ENCODE data around the gene NAGPA.
"Not testable (repeated sequence)": the region's sequence is repeated elsewhere in the genome, so short reads cannot be mapped to it uniquely, and the experiment has no call there.

Gene NAGPA

DNA sequence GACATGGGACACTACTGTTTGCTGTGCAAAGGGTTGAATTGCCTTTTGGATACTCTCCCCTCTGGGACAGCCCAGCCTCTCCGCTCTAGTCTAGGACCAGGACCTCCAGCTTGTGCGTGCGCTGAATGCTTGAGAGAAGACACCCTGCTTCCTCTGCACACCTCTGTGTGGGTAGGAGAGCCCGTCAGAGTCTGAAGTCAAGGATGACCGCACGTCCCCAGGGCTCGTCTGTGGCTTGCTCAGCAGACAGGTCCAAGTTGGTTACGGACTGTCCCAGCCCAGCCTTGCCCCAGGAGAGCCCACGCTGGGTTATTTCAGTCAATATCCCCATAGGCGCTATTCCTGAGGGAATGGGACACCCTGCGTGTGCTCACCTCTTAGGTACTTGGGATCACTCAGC lies 28.3 kb upstream of the NAGPA start:
- no peak for DNase-seq

DNA sequence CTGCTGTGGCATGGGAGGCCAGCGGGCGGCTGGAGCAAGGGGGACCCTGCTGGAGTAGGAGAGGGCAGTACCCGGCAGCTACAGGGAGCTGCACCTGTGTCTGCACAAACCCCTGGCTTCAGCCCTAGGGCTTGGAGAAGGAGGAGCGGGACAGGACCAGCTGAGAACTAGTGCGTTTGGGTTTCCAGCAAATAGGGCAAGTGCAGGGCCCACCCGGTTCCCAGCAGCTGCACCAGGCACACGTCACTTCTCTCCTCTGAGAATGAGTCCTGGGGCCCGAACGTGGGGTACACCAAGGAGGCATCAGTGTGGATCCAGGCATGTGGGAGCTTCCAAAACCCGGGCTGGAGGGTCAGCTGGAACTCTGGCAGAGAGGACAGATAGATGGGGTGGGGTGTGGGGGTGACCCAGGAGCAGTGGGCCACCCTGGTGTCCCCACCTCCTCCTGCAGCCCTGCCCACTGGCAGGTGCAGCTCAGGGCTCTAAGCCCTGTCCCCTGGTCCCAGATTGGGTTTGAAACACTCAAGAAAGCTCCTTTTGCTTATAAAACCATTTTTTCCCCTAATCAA lies 26.4 kb upstream of the NAGPA start:
- no peak for DNase-seq

DNA sequence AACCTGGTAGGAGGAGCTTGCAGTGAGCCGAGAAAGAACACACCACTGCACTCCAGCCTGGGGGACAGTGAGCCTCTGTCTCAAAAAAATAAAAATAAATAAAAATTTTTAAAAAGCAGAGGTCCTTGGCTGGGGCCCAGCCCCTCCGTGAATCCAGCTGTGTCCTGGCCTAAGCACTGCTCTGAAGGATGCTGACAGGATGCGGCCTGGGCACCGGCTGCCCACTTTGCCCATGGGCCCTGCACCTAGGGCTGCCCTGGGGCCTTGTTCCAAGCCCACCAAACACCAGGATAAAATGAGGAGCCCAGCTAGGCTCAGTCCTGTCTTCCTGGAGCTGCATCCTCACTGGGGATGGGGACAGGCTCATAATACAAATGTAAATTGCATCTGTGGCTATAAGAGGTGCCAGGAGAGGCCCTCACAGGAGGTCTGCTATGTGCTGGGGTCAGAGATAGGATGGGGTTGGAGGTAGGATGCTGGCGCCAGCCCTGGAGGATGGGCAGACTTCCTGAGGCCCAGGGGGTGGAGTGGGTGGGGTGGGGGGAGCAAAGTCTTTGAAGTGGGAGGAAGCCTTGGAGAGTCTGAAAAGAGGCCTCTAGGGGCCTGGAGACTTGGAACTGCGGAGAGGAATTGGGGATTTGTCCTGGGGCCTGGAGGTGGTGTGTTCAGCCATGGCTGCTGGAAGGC lies 25.8 kb upstream of the NAGPA start:
- DNase-seq: no peak

DNA sequence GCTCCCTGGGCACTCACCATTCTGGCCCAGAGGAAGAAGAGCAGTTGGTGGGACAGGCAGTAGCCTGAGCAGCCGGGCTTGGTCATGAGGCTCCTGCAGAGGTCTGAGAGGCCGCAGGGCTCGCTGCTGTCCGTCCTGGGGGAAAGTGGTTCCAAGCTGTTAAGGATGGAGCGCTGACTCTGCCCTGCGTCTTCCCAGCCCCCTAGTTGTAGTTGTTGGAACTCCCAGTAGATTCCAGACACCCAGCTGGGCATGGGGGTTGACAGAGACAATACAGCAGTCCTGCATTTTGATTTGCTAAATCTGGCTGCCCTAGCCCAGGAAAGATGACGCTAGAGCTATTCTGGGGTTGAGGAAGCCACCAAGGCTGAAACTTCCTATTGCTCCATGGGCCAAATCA lies 24.7 kb upstream of the NAGPA start:
- peak; percentile 62 for DNase-seq

DNA sequence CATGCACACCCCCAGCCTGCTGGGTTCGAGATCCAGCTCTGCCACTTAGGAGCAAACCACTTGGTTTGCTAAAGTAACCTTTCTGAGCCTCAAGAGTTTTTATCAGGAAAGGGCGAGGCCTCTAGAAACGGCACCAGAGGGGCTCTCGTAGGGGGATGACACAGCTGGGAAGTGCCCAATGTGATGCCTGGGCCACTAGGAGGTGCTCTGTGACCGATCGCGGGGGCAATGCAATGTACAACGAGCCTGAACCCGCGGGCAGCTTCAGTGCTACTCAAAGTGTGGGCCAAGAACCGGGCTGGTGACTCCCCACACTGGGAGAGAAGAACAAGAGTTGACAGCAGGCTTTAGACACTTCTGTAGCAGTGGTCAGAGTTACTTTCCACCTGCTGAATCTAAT lies 22.6 kb upstream of the NAGPA start:
- DNase-seq: no peak

DNA sequence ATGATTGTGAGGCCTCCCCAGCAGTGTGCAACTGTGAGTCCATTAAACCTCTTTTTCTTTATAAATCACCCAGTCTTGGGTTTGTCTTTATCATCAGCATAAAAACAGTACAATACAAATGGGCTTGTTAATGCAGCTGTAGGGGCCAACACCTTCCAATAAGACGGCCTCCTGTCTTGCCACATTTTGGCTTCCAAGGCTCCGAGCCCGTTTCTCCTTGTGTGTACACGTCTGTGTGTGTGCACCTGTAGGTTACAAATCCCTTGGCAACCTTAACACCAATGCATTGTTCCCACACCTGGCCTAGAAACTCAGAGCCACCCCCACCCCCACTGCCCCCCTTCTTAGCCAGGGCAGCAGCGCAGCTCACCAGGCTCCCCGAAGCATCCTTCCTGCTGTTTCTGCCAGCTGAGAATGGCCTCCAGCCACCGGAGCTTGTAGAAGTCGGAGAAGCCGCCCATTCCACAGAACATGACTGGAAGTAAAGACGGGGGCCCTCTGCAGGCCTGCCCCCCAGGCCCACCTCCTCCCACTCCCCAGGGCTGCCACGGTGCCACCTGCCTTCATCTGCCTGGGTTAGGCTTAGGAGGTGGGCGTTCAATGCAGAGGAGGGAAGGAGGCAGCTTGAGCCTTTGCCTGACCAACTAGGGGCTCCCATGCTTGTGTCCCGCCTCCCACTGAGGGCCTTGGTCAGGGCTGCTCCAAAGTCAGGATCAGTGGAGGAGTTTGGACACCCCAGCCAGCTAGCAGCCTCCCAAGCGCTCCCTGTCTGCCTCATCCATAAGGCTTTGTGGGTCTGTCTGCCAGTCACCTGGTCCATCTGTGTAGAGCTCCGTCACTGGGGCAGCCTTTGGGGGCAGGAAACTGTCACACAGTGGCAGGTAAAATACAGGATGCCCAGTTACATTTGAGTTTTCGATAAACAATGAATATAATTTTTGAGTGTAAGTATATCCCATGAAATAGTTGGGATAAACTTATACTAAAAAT lies 21.4 kb upstream of the NAGPA start:
- DNase-seq: no peak

DNA sequence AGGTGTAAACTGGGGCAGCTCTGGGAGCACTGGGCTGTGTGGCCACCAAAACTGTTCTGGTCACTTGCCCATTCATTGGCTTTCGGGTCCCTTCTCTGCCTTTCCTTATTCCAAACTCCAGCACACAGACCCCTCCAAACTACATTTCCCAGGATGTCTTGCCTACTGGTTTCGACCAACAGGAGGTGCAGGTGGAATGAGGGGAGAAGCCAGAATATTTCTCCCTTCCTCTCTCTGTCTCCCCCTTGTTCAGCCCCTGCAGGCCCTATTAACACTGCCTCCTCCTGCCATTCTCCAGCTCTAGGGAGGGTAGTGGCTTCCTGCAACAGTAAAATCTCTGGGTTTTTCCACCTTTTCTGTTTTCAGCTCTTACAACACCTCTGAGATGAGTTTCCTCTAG lies 13.2 kb upstream of the NAGPA start:
- DNase-seq: no peak

DNA sequence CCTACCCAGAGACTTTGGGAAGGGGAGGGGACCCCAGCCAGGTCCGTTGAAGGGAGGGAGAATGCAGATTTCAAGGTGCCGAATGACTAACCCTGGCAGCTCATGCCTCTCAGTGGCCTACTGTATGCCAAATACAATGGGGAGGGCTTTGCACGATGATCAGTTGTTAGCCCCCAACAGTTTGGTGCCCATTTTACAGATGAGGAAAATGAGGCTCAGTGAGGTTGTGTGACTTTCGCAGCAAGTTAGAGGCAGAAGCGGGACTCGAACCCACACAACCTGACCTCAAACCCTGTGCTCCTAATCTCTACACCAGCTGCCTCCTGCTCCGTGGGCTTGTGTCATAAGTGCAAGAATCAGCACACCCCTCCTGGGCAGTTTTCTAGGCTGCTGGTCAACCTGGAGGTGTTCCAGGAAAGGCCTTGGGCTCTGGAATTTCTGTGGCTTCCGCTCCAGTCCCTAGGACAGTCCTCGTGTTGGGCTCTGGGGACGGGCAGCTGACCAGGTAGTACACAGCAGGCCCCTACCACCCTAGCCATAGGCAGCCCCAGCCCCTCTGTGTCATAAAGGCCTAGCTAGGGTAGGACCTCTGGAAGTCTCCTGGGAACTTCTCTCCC lies 11.9 kb upstream of the NAGPA start:
- no peak for DNase-seq

DNA sequence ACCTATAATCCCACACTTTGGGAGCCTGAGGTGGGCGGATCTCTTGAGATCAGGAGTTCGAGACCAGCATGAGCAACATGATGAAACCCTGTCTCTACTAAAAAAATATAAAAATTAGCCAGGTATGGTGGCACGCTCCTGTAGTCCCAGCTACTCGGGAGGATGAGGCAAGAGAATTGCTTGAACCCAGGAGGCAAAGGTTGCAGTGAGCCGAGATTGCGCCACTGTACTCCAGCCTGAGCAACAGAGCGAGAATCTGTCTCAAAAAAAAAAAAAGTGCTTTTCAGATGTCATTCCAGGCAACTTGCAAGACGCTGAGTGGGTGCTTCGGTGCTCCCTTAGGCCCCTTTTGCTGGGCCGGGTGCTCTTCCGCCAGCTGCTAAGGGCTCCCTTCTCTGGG lies 10.8 kb upstream of the NAGPA start:
- DNase-seq: not testable (repeated sequence)

DNA sequence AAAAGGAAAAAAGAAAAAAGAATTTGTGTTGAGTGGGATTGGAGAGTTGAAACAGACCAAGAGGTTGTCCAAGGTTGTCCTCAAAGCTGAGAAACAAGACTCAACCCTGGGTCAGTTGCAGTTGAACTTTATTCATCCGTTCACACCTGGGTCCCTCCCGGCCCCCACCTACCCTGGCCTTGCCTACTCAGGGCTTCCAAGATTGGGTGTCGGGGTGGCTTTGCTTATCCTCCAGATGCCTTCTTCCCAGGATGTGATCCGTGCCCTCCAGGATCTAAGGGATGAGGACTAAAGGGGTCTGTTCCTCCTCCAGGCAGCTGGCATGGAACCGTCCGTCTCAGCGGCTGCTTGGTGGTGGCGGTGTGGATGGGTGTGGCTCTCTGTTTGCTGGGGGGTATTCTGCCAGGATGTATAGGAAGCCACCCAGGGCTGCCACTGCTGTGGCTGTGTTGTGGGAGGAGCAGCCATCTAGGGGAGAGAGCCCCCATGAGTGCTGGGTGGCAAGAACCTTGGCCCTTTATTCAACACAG lies 10.3 kb upstream of the NAGPA start:
- no peak for DNase-seq

DNA sequence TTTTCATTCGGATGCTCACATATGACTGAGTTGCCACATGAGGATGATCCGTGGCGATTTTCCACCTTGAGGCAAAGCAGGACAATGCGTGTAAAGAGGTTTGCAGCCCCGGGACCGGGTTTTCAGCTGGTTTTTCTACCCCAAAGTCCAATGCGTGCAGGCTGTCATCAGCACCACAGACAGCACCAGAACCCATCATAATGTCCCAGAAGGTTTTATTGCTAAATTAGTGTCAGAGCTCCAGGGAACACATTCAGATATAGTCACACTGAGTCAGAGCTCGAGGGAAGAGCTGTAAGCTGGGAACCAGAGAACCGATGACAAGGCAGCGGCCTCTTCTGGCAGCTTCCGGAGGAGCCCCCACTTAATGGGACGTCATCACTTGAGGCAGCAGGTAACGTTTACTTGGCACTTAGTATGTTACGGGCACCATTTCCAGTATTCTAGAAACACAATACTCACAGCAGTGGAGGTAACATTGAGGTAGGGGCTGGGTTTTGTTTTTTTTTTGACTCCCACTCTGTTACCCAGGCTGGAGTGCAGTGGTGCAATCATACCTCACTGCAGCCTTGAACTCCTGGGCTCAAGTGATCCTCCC lies 8.9 kb upstream of the NAGPA start:
- DNase-seq: peak; percentile 28

DNA sequence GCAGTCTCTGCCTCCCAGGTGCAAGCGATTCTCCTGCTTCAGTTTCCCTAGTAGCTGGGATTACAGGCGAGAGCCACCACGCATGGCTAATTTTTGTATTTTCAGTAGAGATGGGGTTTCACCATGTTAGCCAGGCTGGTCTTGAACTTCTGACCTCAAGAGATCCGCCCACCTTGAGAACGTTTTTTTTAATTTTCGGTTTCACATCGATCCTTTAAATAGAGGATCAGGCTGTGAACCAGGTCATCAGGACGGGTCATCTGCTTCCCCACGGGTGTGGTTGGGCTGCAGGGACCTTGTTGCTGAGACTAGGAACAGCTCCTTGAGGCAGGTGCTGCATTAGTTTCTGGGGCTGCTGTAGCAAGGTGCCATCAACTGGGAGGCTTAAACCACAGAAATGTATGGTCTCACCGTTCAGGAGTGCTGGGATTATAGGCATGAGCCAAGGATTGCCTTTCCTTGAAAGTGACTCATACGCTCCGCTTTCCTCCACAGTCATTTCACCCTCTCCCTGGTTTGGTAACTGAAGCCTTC lies 7.9 kb upstream of the NAGPA start:
- peak; percentile 15 for DNase-seq

DNA sequence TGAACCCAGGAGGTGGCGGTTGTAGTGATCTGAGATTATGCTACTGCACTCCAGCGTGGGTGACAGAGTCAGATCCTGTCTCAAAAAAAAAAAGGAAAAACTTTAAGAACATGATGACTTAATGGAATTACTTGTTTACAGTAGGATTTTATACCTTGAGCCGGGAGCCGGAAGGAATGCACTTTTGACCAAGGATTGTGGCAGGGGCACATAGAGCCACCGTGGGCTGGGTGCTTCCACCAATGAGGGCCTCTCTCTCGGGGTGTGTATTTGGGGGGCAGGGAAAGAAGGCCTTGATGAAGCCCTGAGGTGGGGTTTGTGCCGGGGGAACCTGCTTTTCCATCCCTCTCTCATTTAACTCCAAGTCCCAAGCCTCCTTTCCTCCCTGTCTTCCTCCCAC lies 6.7 kb upstream of the NAGPA start:
- no peak for DNase-seq

DNA sequence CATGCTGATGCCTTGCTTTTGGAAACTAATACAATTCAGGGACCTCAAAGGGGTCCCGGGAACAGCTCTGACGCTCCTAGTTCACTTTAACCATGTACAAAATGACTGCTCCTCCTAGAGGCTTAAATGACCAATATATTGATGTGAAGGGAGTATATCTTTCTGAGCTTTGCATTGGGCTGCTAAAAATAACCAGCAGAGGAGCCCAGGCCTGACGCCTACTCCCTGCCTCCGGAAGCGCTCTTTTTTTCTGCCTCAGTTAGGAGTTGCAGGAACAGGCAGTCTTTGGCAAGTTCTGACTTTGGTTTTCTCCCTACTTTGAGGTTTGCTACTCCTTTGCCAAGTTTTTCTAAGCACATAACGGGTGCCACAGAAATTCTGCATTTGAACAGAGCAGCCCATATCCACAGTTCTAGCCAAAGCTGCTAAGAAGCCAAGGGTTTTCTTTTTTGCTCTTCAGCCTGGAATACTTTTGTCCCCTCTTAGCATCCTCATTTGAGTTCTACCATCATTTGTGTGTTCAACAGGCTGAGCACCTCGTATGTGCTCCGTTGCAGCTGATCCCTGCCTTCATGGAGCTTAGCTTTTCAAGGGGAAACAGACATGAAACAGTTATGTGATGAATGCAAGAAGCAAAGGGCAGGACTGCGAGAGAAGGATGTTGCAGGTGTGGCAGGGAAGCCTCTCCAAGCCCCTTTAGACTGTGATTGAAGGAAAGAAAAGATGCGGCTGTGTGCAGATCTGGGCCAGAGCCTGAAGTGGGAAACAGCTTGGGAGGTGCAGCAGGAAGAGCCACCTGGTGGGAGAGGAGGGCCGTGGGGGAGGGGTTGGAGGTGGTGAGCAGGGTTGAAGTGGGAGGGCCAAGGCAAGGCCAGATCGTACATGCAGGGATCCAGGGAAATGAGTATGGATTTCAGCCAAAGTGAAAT lies 2.8 kb upstream of the NAGPA start:
- DNase-seq: no peak

DNA sequence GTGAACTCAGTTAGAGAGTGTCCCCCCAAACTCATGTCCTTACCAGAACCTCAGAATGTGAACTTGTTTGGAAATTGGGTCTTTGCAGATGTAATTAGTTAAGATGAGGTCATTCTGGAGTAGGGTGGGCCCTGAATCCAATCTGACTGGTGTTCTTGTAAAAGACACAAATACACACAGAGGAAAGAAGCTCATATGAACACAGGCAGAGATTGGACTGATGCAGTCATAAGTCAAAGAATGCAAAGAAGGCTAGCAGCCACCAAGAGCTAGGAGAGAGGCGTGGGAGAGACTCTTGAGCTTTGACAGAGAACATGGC lies 2.1 kb upstream of the NAGPA start:
- DNase-seq: no peak

DNA sequence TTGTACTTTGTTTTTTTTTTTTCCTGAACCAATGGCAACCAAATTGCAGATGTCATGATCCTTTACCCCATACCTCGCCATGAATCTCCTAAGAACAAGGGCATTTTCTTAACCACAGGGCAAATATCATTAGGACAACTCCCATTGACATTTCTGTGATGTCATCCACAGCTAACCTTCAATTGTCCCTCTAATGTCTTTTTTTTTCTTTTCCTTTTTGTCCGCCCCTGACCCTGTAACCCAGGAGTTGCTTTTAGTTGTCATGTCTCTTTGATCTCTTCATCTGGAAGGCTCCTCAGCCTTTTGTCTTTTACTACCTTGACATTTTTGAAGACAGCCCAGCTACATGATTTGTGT lies 410 bp upstream of the NAGPA start:
- DNase-seq: no peak

DNA sequence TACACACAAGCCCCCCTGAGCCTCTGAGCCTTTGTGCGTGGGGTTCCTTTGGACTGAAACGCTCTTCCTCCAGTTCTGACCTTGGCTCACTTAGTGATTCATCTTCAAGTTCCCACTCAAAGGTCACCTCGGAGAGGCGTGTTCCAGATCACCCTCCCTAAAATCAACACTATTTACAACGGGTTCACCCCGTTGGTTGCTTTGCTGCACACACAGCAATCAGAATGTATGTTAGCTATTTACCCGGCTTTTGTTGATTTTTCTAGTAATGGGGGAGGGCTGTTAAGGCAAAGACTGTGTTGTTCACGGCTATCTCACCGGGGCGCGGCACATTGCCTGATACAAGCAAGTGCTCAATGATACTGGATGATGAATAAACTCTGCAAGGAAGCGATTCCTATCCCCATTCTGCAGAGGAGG lies 977 bp downstream of the NAGPA start:
- DNase-seq: no peak

DNA sequence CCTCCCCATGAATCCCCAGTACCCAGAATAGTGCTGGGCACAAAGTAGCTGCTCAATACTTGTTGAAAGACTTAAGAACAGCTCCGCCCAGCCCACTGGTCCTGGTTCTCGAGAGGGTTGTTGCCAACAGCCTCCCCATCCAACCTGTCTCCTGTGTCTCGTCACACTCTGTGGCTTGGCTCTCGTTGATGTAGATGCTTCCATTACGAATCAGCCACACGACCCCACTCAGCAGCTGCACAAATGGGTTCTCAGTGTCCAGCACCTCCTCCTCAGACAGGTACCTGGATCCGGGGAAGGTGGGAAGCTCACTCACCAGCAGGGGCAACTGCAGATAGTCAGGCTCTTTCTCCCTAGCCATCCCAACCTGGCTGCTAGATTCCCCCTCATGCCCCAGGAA lies 2.1 kb downstream of the NAGPA start:
- no peak for DNase-seq

DNA sequence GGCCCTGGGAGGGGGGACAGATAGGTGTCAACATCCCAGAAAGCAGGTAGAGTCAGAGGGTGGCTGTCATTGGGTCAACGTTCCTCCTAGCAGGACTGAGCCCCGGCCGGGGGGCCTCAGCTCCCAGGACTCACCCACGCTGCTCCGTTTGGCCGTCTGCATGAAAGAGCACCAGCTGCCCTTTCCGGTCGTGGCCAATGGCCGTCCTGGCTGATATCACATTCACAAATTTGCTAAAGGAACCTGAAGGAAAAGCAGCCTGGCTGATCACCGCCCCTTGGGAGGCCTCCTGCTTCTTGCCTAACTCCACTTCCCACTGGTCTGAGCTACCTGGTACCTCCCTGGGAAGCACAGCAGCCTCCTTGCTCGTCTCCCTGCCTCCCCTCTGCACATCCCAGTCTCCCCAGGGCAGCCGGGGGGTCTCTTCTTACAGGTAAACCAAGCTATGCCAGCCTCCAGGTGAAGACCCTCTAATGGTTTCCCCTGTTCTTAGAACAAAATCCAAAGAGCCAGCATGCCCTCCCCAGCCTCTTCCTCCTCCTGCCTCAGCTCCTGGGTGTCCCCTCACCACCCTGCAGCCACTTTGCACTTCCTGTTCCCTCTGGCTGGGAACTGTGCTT lies 3.4 kb downstream of the NAGPA start:
- no peak for DNase-seq

DNA sequence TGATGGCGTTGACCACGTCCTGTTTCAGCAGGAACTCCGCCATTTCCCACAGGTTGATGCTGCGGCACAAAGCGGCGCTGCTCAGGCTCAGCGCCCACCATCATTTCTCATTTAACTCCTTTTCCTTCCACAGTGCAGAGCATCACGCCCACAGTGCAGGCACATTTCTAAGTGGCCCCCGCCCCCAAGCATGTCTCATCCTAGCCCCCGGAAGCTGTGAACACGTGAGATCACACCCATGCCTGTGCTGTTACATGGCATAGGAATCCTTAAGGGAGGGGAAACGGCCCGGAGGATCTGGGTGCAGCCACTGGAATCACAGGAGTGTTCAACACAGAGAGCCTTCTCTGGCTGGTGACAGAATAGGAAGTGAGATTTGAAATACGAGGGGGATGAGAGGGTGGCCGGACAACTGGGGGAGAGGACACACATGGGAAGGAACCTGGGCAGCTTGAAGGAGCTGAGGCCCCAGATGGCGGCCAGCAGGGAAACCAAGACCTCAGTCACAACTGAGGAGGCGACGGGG lies 4.7 kb downstream of the NAGPA start:
- no peak for DNase-seq

Data from fibroblast of skin of scalp (primary cell).